Tibial nerve (tissue), 4 donors: Measurements from ENCODE around the gene WNT9B.

Experiments used
- EP300 ChIP-seq, 2 donors: sonication (generic); formaldehyde crosslinking; IDR thresholded peaks; one replicate each; pipeline ENCODE4 v1.6.1; 2017; ENCODE audit warnings: antibody characterized with exemption in 2 of 2, mild to moderate bottlenecking in 1 of 2
- POLR2A ChIP-seq, 2 donors: fragments of 450-650 bp; IDR thresholded peaks; one replicate each; pipeline ENCODE4 v1.6.1; 2017; ENCODE audit warnings: antibody characterized with exemption in 2 of 2, mild to moderate bottlenecking in 2 of 2, moderate library complexity in 2 of 2
- TF ChIP-seq, protein P1 (sequence below), 5 experiments: fragments of 200-600 bp in 3 of 5; fragments of 450-650 bp in 2 of 5; sonication (generic) in 3 of 5; IDR thresholded peaks; one replicate each; pipeline ENCODE4 v1.5.1; 2016 to 2019; ENCODE audit warnings: antibody characterized with exemption in 5 of 5, mild to moderate bottlenecking in 3 of 5, moderate library complexity in 2 of 5

GRCh38 chr17:46802800-46803199, 48.6 kb upstream of the WNT9B start:
- TF ChIP-seq EP300 (IDR thresholded peaks at IDR 0.05) (no peak), POLR2A (IDR thresholded peaks at IDR 0.05) (no peak)
- TF ChIP-seq, protein P1, sequence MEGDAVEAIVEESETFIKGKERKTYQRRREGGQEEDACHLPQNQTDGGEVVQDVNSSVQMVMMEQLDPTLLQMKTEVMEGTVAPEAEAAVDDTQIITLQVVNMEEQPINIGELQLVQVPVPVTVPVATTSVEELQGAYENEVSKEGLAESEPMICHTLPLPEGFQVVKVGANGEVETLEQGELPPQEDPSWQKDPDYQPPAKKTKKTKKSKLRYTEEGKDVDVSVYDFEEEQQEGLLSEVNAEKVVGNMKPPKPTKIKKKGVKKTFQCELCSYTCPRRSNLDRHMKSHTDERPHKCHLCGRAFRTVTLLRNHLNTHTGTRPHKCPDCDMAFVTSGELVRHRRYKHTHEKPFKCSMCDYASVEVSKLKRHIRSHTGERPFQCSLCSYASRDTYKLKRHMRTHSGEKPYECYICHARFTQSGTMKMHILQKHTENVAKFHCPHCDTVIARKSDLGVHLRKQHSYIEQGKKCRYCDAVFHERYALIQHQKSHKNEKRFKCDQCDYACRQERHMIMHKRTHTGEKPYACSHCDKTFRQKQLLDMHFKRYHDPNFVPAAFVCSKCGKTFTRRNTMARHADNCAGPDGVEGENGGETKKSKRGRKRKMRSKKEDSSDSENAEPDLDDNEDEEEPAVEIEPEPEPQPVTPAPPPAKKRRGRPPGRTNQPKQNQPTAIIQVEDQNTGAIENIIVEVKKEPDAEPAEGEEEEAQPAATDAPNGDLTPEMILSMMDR (IDR thresholded peaks at IDR 0.05) = no peak
